Right lobe of liver (tissue), 4 donors: Measurements from ENCODE around the gene OR8B4.

Experiments used
- CTCF ChIP-seq, 4 donors: fragments of 200-600 bp in 3 of 4; fragments of 450-650 bp in 1 of 4; IDR thresholded peaks; one replicate each; pipeline versions ENCODE4 v1.5.1 to v1.8.0; 2016 to 2022; ENCODE audit warnings: antibody characterized with exemption in 4 of 4, mild to moderate bottlenecking in 2 of 4
- POLR2A ChIP-seq: fragments of 450-650 bp; IDR thresholded peaks from one replicate; pipeline ENCODE4 v1.6.1; 2017; ENCODE audit warnings: antibody characterized with exemption, mild to moderate bottlenecking
- donor health status: DM: no; HTN: no; CAD: no.
- donor health status: DM: no; HTN: no; CAD: no.
- donor health status: DM: no; HTN: yes; CAD: no.

- TF ChIP-seq CTCF (IDR thresholded peaks at IDR 0.05) (no peak), POLR2A (no peak)
Measured at GRCh38 chr11:124473476-124473875, 48.8 kb upstream of the OR8B4 start.
